ENCODE results near the gene PEX26.

The PEX26 gene

GRCh38 chr22:18148293-18148965, 70.6 kb downstream of the PEX26 start:
- H3K4me3 ChIP-seq (ENCODE audit: low read depth, low read length): no peak overlapping the region; the same call in 1 of the 2 replicates
- TF ChIP-seq CTCF (IDR thresholded peaks at IDR 0.05; ENCODE audit: control insufficient read depth, extremely low read depth, insufficient read depth): no peak
- DNase-seq (ENCODE audit: low read depth): no peak

- no peak for TF ChIP-seq CTCF (IDR thresholded peaks at IDR 0.05; ENCODE audit: control insufficient read depth, extremely low read depth, insufficient read depth)
- no peak overlapping the region for H3K4me3 ChIP-seq (ENCODE audit: low read depth, low read length)
These were observed 74.7 kb downstream of the PEX26 start for GRCh38 chr22:18152519-18152918.

GRCh38 chr22:18154821-18155390, 77.1 kb downstream of the PEX26 start:
- no peak for DNase-seq (ENCODE audit: low read depth)
- TF ChIP-seq CTCF (IDR thresholded peaks at IDR 0.05; ENCODE audit: control insufficient read depth, extremely low read depth, insufficient read depth): no peak
- H3K4me3 ChIP-seq (ENCODE audit: low read depth, low read length): no peak overlapping the region

More at GRCh38 chr22:18152519-18152918, 74.7 kb downstream of the PEX26 start:
- DNase-seq (ENCODE audit: low read depth): no peak

Data from LNCaP clone FGC (cell line).